ENCODE measurements around the gene LRP5. TPM values are rescaled to one million over a fixed set of nuclear protein-coding genes. Genes with fewer than 3 reads are reported as not detected.

The LRP5 gene
- total and polyA plus RNA-seq, 9 donors: 3.1 to 63.8 (median 47.2) TPM

GRCh38 chr11:68388595-68389198 lies 76.3 kb downstream of the LRP5 start:
- TF ChIP-seq, protein P1, sequence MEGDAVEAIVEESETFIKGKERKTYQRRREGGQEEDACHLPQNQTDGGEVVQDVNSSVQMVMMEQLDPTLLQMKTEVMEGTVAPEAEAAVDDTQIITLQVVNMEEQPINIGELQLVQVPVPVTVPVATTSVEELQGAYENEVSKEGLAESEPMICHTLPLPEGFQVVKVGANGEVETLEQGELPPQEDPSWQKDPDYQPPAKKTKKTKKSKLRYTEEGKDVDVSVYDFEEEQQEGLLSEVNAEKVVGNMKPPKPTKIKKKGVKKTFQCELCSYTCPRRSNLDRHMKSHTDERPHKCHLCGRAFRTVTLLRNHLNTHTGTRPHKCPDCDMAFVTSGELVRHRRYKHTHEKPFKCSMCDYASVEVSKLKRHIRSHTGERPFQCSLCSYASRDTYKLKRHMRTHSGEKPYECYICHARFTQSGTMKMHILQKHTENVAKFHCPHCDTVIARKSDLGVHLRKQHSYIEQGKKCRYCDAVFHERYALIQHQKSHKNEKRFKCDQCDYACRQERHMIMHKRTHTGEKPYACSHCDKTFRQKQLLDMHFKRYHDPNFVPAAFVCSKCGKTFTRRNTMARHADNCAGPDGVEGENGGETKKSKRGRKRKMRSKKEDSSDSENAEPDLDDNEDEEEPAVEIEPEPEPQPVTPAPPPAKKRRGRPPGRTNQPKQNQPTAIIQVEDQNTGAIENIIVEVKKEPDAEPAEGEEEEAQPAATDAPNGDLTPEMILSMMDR (IDR thresholded peaks at IDR 0.05): no peak
- no peak for TF ChIP-seq POLR2A (IDR thresholded peaks at IDR 0.05)
- TF ChIP-seq EP300 (IDR thresholded peaks at IDR 0.05): no peak
- Histone ChIP-seq H3K4me3 (no peak overlapping the region), H3K27ac (no peak overlapping the region), H3K27me3 (no peaks in the 10 kb centered on the region), H3K4me1 (ENCODE audit: insufficient read depth) (no peaks in the 10 kb centered on the region), H3K36me3 (no peaks in the 10 kb centered on the region), H3K9me3 (no peaks in the 10 kb centered on the region)
- 95 to 96% (median 95%) methylated on average over 11 of the region's 11 CpGs for WGBS, 3 donors
- intact Hi-C loops (cut with DNase I): loop anchor here in 1 of 4 donors (10.0 kb wide), 1 partner anchor 64 kb away; no protein-coding TSS in a partner anchor
- DNase-seq: no peak

DNA sequence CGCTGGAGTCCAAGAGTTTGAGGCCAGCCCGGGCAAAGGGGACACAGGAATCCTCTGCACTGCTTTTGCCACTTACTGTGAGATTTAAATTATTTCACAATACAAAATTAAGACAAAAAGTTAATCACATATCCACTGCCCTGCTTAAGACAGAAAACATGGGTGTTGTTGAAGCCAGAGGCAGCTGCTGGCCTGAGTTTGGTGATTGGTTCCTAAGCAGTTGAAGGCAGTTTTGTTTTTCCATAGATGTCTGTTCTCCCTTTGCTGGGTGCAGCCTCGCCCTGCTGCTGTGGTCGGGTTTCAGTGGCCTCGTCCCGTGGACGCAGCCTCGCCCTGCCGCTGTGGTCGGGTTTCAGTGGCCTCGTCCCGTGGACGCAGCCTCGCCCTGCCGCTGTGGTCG lies 77.9 kb downstream of the LRP5 start:
- H3K27ac ChIP-seq: no peak overlapping the region
- 95 to 97% (median 96%) methylated on average over 15 to 16 of the region's 16 CpGs for WGBS, 3 donors
- H3K27me3 ChIP-seq: no peaks in the 10 kb centered on the region
- H3K4me1 ChIP-seq (ENCODE audit: insufficient read depth): no peaks in the 10 kb centered on the region
- no peaks in the 10 kb centered on the region for H3K36me3 ChIP-seq
- no peaks in the 10 kb centered on the region for H3K9me3 ChIP-seq
- intact Hi-C loops (cut with DNase I): loop anchor here in 1 of 4 donors (10.0 kb wide), 1 partner anchor 54 kb away; no protein-coding TSS in a partner anchor
- TF ChIP-seq POLR2A (IDR thresholded peaks at IDR 0.05): no peak
- TF ChIP-seq, protein P1 (IDR thresholded peaks at IDR 0.05): no peak
- no peak overlapping the region for H3K4me3 ChIP-seq
- DNase-seq: no peak

GRCh38 chr11:68392822-68393221 lies 80.4 kb downstream of the LRP5 start:
- H3K36me3 ChIP-seq: no peaks in the 10 kb centered on the region
- 92 to 95% (median 93%) methylated on average over 7 of the region's 7 CpGs for WGBS, 3 donors
- TF ChIP-seq EP300 (IDR thresholded peaks at IDR 0.05) (no peak), POLR2A (IDR thresholded peaks at IDR 0.05) (no peak)
- TF ChIP-seq, protein P1 (IDR thresholded peaks at IDR 0.05): no peak

GRCh38 chr11:68396516-68396915 lies 84.1 kb downstream of the LRP5 start:
- H3K27me3 ChIP-seq: no peaks in the 10 kb centered on the region
- H3K27ac ChIP-seq: no peak overlapping the region
- 52 to 81% (median 62%) methylated on average over 12 of the region's 12 CpGs for WGBS, 3 donors
- H3K36me3 ChIP-seq: no peaks in the 10 kb centered on the region
- intact Hi-C loops (cut with DNase I): loop anchor here in 1 of 4 donors (10.0 kb wide), 1 partner anchor 48 kb away; no protein-coding TSS in a partner anchor
- TF ChIP-seq, protein P1 (IDR thresholded peaks at IDR 0.05): no peak
- peak in 1 of 5 donors; percentile 35 for DNase-seq
- H3K9me3 ChIP-seq: no peaks in the 10 kb centered on the region
- H3K4me1 ChIP-seq (ENCODE audit: insufficient read depth): peaks cover 21% of the 10 kb centered on the region
- H3K4me3 ChIP-seq: no peak overlapping the region

More at GRCh38 chr11:68392822-68393221, 80.4 kb downstream of the LRP5 start:
- Histone ChIP-seq H3K4me1 (ENCODE audit: insufficient read depth) (peaks cover 2% of the 10 kb centered on the region), H3K27me3 (no peaks in the 10 kb centered on the region), H3K9me3 (no peaks in the 10 kb centered on the region), H3K4me3 (no peak overlapping the region), H3K27ac (no peak overlapping the region)
- intact Hi-C loops (cut with DNase I): loop anchor here in 1 of 4 donors (10.0 kb wide), 1 partner anchor 52 kb away; no protein-coding TSS in a partner anchor
- no peak for DNase-seq

Measured in ovary (tissue), 9 donors.